ENCODE measurements around the gene PLEKHH2.

DNA sequence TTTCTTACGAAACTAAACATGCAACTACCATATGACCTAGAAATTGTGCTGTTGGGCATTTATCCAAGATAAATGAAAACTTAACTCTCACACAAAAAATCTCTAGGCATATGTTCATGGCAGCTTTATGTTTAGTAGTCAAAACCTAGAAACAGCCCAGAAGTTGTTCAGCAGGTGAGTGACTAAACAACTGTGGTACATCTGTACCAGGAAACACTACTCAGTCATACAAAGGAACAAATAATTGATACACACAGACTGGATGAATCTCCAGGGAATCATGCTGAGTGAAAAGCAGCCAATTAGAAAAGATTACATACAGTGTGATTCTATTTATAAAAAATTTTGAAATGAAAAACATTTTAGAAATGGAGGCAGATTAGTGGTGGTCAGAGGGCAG is 166.1 kb downstream of the PLEKHH2 start:
- no peak for TF ChIP-seq JUND (IDR thresholded peaks at IDR 0.05)
- no peak for TF ChIP-seq POLR2AphosphoS5 (IDR thresholded peaks at IDR 0.05; ENCODE audit: low read depth, low read length)
- no peak for TF ChIP-seq MEF2A (IDR thresholded peaks at IDR 0.05; ENCODE audit: borderline replicate concordance, low read depth)
- TF ChIP-seq SIN3A (IDR thresholded peaks at IDR 0.05; ENCODE audit: borderline replicate concordance, low read depth, low read length) = no peak
- TF ChIP-seq, protein P1, sequence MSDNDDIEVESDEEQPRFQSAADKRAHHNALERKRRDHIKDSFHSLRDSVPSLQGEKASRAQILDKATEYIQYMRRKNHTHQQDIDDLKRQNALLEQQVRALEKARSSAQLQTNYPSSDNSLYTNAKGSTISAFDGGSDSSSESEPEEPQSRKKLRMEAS (IDR thresholded peaks at IDR 0.05; ENCODE audit: low read depth) = no peak
- TF ChIP-seq TAF1 (IDR thresholded peaks at IDR 0.05; ENCODE audit: borderline replicate concordance, low read depth, low read length) = no peak
- TF ChIP-seq NFIC (IDR thresholded peaks at IDR 0.05; ENCODE audit: borderline replicate concordance) = no peak
- no peak for TF ChIP-seq ELF1 (IDR thresholded peaks at IDR 0.05)
- TF ChIP-seq TCF12 (IDR thresholded peaks at IDR 0.05) = no peak
- no peak for TF ChIP-seq CHD2 (IDR thresholded peaks at IDR 0.05; ENCODE audit: low read length, partially characterized antibody)
- TF ChIP-seq, protein P2, sequence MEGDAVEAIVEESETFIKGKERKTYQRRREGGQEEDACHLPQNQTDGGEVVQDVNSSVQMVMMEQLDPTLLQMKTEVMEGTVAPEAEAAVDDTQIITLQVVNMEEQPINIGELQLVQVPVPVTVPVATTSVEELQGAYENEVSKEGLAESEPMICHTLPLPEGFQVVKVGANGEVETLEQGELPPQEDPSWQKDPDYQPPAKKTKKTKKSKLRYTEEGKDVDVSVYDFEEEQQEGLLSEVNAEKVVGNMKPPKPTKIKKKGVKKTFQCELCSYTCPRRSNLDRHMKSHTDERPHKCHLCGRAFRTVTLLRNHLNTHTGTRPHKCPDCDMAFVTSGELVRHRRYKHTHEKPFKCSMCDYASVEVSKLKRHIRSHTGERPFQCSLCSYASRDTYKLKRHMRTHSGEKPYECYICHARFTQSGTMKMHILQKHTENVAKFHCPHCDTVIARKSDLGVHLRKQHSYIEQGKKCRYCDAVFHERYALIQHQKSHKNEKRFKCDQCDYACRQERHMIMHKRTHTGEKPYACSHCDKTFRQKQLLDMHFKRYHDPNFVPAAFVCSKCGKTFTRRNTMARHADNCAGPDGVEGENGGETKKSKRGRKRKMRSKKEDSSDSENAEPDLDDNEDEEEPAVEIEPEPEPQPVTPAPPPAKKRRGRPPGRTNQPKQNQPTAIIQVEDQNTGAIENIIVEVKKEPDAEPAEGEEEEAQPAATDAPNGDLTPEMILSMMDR (IDR thresholded peaks at IDR 0.05) = no peak
